ENCODE data around the gene TCIRG1.

GRCh38 chr11:67997475-67997921 is 41.3 kb upstream of the TCIRG1 start:
- no peak for TF ChIP-seq CTCF (conservative IDR thresholded peaks at IDR 0.05; ENCODE audit: low read depth, low read length)
- no peak for TF ChIP-seq EZH2 (IDR thresholded peaks at IDR 0.05; ENCODE audit: low read length, unreplicated experiment)

All from PC-3 (cell line).